GM18868 (cell line): ENCODE data around the gene SOX9.

Source experiments
- ATAC-seq: cut with Tn5 transposase; IDR thresholded peaks from one replicate; pipeline ENCODE4 v1.9.1; 2021; ENCODE audit warnings: mild to moderate bottlenecking, moderate library complexity; ENCODE audit not compliant: unreplicated experiment

SOX9 gene

GRCh38 chr17:72158895-72159885 lies 38.4 kb downstream of the SOX9 start:
- no peak for ATAC-seq

GRCh38 chr17:72162569-72162968 lies 41.7 kb downstream of the SOX9 start:
- no peak for ATAC-seq

- no peak for ATAC-seq
Observed at GRCh38 chr17:72163474-72163873, 42.7 kb downstream of the SOX9 start.

- ATAC-seq = no peak
Observed at GRCh38 chr17:72164158-72164739, 43.4 kb downstream of the SOX9 start.

GRCh38 chr17:72165192-72165866 lies 44.5 kb downstream of the SOX9 start:
- no peak for ATAC-seq

GRCh38 chr17:72165867-72166439 lies 45.1 kb downstream of the SOX9 start:
- no peak for ATAC-seq

- no peak for ATAC-seq
Observed at GRCh38 chr17:72167593-72167992, 46.8 kb downstream of the SOX9 start.

- no peak for ATAC-seq
Observed at GRCh38 chr17:72169823-72170222, 49.0 kb downstream of the SOX9 start.

- no peak for ATAC-seq
Observed at GRCh38 chr17:72171703-72172667, 51.2 kb downstream of the SOX9 start.

- no peak for ATAC-seq
Observed at GRCh38 chr17:72173499-72174116, 52.8 kb downstream of the SOX9 start.

GRCh38 chr17:72175263-72175662 lies 54.4 kb downstream of the SOX9 start:
- no peak for ATAC-seq
